Caki2 (cell line): ENCODE results near the gene CTSE. TPM values are rescaled to one million over a fixed set of nuclear protein-coding genes. Genes with fewer than 3 reads are reported as not detected.
"Not testable (repeated sequence)": the region's sequence is repeated elsewhere in the genome, so short reads cannot be mapped to it uniquely, and the experiment has no call there.

Experiments used
- DNase-seq: peaks from one replicate; pipeline ENCODE4 v3.0.0-alpha.2; 2015; ENCODE audit warnings: low read depth
- in situ Hi-C: cut with HindIII; loops from 2 replicates; pipeline ENCODE4 v1.10.0; 2016; ENCODE audit warnings: low sequenced_read_pairs, low pct_unique_long_range_greater_than_20kb, mixed read lengths
- total RNA-seq: library from RNA; depleted of rRNA; stranded (reverse); fragments of >200 nt; shearing (Covaris generic); gene quantifications from 2 replicates; pipeline ENCODE4 v1.2.3, GENCODE V29; 2014; ENCODE audit warnings: low replicate concordance; rRNA removed

The CTSE gene
- 0.54 TPM in 1 of 2 replicates, not detected in the other for total RNA-seq

- in situ Hi-C loops: no loop called here
- DNase-seq: no peak
These were observed at the start of gene CTSE for GRCh38 chr1:206023695-206024094. TSS of gene CTSE (minus strand) at chr1:206023895. CDS start at chr1:206023791, 104 bp downstream.

- no peak for DNase-seq
- in situ Hi-C loops: no loop called here
These were observed 47.1 kb upstream of the CTSE start for GRCh38 chr1:206070627-206071304.

DNA sequence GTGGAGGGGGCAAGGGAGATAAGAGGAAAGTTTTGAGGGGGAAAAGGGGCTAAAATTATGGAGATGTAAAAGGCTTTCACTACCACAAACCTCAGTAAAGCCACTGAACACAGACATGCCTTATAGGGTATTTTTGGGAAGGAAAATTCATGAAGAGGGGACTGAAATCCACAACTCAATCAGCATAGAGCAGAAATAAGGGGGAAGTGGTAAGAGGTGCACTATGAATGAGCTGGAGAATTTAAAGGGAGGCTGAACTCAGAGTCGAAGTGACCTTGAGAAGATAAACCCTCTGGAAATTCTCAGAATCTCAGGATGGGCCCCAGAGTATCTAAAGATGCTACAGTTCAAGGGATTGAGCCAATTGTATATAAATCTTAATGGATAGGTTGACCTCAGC is 44.6 kb upstream of the CTSE start:
- in situ Hi-C loops: no loop called here
- DNase-seq: no peak

- in situ Hi-C loops: no loop called here
- no peak for DNase-seq
These were observed 44.0 kb upstream of the CTSE start for GRCh38 chr1:206067486-206068227.

DNA sequence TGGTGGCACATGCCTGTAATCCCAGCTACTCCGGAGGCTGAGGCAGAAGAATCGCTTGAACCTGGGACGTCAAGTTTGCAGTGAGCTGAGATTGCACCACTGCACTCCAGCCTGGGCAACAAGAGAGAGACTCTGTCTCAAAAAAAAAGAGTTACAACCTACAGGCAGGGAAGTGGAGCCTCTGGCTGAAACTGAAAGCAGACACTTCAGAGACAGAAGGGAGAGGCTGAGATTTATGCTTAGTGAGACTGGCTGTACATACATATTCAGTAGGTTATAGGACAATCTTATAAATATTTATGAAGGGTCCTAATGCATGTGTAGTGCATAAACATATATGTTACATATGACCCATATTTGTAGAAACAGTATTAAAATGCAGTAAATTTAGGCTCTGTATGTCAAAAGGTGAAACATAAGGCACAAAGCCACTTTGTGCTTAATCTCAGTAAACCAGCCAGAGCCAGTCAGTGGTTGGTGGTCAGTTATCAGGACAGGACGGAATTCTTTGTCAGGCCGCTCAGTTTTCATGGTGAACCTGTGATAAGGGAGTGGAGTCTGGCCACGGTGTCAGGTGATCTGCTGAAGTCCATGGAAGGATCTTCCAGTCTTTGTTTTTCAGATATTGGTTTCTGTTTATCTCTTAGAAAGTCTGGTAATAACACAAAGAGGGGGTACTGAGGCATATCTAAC is 42.9 kb upstream of the CTSE start:
- in situ Hi-C loops: no loop called here
- DNase-seq: no peak

DNA sequence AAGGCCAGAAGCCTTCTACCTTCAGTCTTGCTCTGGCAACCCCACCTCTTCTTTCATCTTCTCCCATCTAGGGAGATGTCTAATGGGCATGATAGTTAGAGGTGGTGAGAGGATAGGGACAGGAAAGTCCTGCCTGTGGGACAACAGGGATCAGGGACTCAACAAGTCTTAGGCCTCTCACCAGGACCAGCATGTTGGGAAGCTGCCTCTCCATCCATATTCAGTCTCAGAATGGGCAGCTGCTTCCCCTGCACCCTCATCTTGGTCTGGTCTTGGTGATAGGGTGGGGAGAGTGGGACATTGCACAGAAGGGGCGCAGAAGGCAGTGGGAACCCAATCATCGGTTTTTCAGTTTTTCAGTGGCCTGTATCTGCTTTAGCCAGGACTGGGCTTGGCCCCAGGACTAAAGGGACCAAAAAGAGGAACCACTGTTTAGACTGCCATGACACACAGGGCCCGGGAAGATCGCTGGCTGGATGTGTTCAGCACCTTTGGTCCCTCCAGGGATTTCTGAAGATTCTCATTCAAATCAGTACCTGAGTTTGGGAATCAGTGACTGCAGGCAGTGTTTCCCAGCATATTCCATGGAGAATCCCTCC is 42.0 kb upstream of the CTSE start:
- DNase-seq: no peak
- in situ Hi-C loops: no loop called here

DNA sequence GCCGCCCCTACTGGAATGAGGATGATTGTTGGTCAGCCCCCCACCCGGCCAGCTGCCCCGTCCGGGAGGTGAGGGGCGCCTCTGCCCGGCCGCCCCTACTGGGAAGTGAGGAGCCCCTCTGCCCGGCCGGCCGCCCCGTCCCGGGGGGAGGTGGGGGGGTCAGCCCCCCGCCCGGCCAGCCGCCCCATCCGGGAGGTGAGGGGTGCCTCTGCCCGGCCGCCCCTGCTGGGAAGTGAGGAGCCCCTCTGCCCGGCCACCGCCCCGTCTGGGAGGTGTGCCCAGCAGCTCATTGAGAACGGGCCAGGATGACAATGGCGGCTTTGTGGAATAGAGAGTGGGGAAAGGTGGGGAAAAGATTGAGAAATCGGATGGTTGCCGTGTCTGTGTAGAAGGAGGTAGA is 40.8 kb upstream of the CTSE start:
- in situ Hi-C loops: not testable (repeated sequence)

DNA sequence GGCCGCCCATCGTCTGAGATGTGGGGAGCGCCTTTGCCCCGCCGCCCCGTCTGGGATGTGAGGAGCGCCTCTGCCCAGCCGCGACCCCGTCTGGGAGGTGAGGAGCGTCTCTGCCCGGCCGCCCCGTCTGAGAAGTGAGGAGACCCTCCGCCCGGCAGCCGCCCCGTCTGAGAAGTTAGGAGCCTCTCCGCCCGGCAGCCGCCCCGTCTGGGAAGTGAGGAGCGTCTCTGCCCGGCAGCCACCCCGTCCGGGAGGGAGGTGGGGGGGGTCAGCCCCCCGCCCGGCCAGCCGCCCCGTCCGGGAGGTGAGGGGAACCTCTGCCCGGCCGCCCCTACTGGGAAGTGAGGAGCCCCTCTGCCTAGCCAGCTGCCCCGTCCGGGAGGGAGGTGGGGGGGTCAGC is 40.3 kb upstream of the CTSE start:
- in situ Hi-C loops, DNase-seq: not testable (repeated sequence)

More for the DNA sequence above, 40.8 kb upstream of the CTSE start:
- not testable (repeated sequence) for DNase-seq

- DNase-seq: no peak
- in situ Hi-C loops: no loop called here
These were observed 38.8 kb upstream of the CTSE start for GRCh38 chr1:206062464-206062863.

- DNase-seq: no peak
- in situ Hi-C loops: no loop called here
These were observed 37.1 kb upstream of the CTSE start for GRCh38 chr1:206060844-206061243.

DNA sequence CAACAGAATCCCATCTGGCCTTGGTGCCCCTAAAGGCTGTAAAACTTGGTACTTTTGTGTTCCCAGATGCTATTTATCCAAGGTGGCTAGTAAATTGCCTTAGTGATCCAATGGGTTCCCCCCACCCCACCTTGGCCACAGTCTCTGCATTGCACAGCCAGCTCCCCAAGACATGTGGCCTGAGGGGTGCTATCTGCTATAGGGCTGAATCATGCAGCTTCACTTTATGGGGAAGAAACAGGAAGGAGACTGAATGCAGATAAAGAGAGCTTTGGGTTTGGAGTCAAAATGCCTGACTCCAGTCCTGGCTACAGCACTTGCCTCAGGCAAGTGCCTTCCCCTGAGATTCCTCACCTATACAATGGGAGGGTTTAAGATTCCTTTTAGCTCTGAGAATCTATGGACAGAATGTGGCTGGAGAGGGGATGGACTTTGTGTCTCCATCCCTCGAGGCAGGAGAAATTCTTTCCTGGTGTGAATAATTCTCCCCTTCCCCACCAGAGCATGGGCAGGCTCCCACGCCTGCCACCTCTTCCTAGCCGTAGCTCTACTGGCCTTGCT is 35.7 kb upstream of the CTSE start:
- in situ Hi-C loops: no loop called here

GRCh38 chr1:206058927-206059292 is 35.2 kb upstream of the CTSE start:
- DNase-seq: no peak

More for the DNA sequence above, 35.7 kb upstream of the CTSE start:
- DNase-seq: no peak

DNA sequence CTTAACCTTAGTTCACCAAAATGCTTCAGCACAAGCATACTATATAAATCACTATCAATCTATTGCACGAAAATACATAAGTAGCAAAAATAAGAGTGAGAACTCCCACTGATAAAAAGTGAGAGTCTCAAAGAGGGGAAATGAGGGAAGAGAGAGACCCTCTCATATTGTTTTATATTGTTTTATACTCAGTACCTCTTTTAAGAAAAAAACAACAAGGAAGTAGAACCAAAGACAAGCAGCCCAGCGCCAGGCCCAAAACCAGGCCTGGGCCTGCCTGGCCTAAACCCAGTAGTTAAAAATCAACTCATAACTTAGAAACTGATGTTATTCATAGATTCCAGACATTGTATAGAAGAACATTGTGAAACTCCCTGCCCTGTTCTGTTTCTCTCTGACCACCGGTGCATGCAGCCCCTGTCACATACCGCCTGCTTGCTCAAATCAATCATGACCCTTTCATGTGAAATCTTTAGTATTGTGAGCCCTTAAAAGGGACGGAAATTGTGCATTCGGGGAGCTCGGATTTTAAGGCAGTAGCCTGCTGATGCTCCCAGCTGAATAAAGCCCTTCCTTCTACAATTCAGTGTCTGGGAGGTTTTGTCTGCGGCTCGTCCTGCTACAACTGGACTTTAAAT is 34.7 kb upstream of the CTSE start:
- in situ Hi-C loops: not testable (repeated sequence)
- DNase-seq: peak; percentile 81

More at GRCh38 chr1:206058927-206059292, 35.2 kb upstream of the CTSE start:
- in situ Hi-C loops: no loop called here

GRCh38 chr1:206055639-206056323 is 32.1 kb upstream of the CTSE start:
- DNase-seq: peak; percentile 80
- in situ Hi-C loops: not testable (repeated sequence)

- in situ Hi-C loops: not testable (repeated sequence)
- peak; percentile 81 for DNase-seq
These were observed 31.5 kb upstream of the CTSE start for GRCh38 chr1:206055069-206055625.

DNA sequence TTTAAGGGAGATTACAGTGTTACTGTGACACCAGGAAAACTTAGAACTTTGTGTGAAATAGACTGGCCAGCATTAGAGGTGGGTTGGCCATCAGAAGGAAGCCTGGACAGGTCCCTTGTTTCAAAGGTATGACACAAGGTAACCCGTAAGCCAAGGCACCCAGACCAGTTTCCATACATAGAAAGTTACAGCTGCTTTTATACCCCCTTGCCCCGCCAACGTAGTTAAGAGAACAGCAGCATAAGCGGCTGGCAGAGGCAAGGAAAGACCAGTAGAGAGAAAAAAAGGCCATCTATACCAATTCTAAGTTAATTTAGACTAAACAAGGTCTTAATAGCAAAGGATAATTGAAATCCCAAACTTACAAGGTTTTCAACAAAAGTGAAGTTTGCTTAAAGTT is 29.9 kb upstream of the CTSE start:
- in situ Hi-C loops: not testable (repeated sequence)
- DNase-seq: peak; percentile 62

DNA sequence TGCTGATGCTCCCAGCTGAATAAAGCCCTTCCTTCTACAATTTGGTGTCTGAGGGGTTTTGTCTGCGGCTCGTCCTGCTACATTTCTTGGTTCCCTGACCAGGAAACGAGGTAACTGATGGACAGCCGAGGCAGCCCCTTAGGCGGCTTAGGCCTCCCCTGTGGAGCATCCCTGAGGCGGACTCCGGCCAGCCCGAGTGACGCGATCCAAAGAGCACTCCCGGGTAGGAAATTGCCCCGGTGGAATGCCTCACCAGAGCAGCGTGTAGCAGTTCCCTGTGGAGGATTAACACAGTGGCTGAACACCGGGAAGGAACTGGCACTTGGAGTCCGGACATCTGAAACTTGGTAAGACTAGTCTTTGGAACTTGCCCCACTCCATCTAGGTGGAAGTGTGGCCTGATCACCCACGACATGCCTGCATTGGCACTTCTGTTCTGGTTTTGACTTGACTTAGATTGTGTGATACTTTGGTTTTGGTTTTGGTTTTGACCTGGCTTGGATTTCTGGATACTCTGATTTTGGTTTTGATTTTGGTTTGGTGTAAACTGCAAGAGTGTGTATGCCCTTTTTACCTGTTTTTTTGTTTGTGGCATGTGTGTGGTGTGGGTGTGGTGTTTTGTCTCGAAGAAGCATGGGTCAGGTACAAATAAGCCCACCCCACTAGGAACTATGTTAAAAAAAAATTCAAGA is 29.4 kb upstream of the CTSE start, which contains the start of gene RHEX:
TSS of gene RHEX (plus strand) at position 255 of the 692 bp plus-strand sequence. CDS start 44,656 bp downstream, outside the sequence.
- peak; percentile 89 for DNase-seq
- in situ Hi-C loops: not testable (repeated sequence)
